WTC11 (cell line): Measurements from ENCODE around the gene CD8A. TPM values are rescaled to one million over a fixed set of nuclear protein-coding genes. Genes with fewer than 3 reads are reported as not detected.

Source experiments
- ATAC-seq: fragments of 200-7000 bp; cut with Tn5 transposase; 2 replicates; pipeline ENCODE4 v1.10.0; 2021; ENCODE audit warnings: mild to moderate bottlenecking, moderate library complexity
- CTCF ChIA-PET: fragments of 300-600 bp; sonication (Branson Sonifier 250); formaldehyde crosslinking; loops from one replicate; lab custom pipeline; 2021; ENCODE audit warnings: antibody characterized with exemption; lab: Charles Lee
- POLR2A ChIA-PET: fragments of 350-600 bp; sonication (Branson Sonifier 250); formaldehyde crosslinking; loops from one replicate; lab custom pipeline; 2021; ENCODE audit warnings: antibody characterized with exemption; lab: Charles Lee
- DNase-seq: peaks from one replicate; pipeline ENCODE4 v3.0.0; 2021; ENCODE audit warnings: low spot score
- H3K27ac Mint-ChIP-seq: 2 replicates; pipeline ENCODE4 v1.8.0; 2021; ENCODE audit warnings: mixed read lengths
- H3K27me3 Mint-ChIP-seq: 2 replicates; pipeline ENCODE4 v1.8.0; 2021; ENCODE audit warnings: low read depth, mild to moderate bottlenecking, moderate library complexity, mixed read lengths
- H3K36me3 Mint-ChIP-seq: 2 replicates; pipeline ENCODE4 v1.8.0; 2021; ENCODE audit warnings: mixed read lengths
- H3K4me1 Mint-ChIP-seq: 2 replicates; pipeline ENCODE4 v1.8.0; 2022; ENCODE audit warnings: mixed read lengths
- H3K4me3 Mint-ChIP-seq: 2 replicates; pipeline ENCODE4 v1.8.0; 2021; ENCODE audit warnings: mild to moderate bottlenecking, moderate library complexity, mixed read lengths
- H3K9me3 Mint-ChIP-seq: 2 replicates; pipeline ENCODE4 v1.8.0; 2021; ENCODE audit warnings: mixed read lengths
- CREB1 ChIP-seq: sonication (generic); formaldehyde crosslinking; IDR thresholded peaks from 2 replicates; pipeline ENCODE4 v1.8.0; 2023; ENCODE audit warnings: mild to moderate bottlenecking, missing genetic modification reagents
- CREM ChIP-seq: sonication (generic); formaldehyde crosslinking; IDR thresholded peaks from 2 replicates; pipeline ENCODE4 v1.8.1; 2022; ENCODE audit warnings: mild to moderate bottlenecking, missing genetic modification reagents, moderate library complexity
- GRHL2 ChIP-seq: fragments of 250-450 bp; sonication (Bioruptor Pico); IDR thresholded peaks from 2 replicates; pipeline ENCODE4 v1.8.0; 2022; ENCODE audit warnings: mild to moderate bottlenecking, moderate library complexity; ENCODE audit not compliant: insufficient replicate concordance, severe bottlenecking
- GTF2I ChIP-seq: fragments of 250-450 bp; sonication (Bioruptor Pico); conservative IDR thresholded peaks from 2 replicates; pipeline ENCODE4 v1.4.0; 2021; ENCODE audit warnings: mild to moderate bottlenecking
- HMGA2 ChIP-seq: fragments of 250-450 bp; sonication (Bioruptor Pico); IDR thresholded peaks from 2 replicates; pipeline ENCODE4 v1.4.0; 2021; ENCODE audit warnings: mild to moderate bottlenecking, moderate library complexity
- HMGXB4 ChIP-seq: sonication (generic); formaldehyde crosslinking; IDR thresholded peaks from 2 replicates; pipeline ENCODE4 v1.8.1; 2023; ENCODE audit warnings: mild to moderate bottlenecking, moderate library complexity, missing genetic modification reagents
- JAZF1 ChIP-seq: fragments of 250-450 bp; sonication (Bioruptor Pico); IDR thresholded peaks from 2 replicates; pipeline ENCODE4 v1.9.0; 2021; ENCODE audit warnings: moderate library complexity, mild to moderate bottlenecking, inconsistent platforms
- NFE2L1 ChIP-seq: sonication (generic); formaldehyde crosslinking; IDR thresholded peaks from 2 replicates; pipeline ENCODE4 v1.8.1; 2023; ENCODE audit warnings: missing genetic modification reagents
- NR1H2 ChIP-seq: sonication (generic); formaldehyde crosslinking; IDR thresholded peaks from 2 replicates; pipeline ENCODE4 v1.9.0; 2021; ENCODE audit warnings: mild to moderate bottlenecking, moderate library complexity, missing genetic modification reagents
- NR3C1 ChIP-seq: sonication (generic); formaldehyde crosslinking; conservative IDR thresholded peaks from 2 replicates; pipeline ENCODE4 v1.8.1; 2023; ENCODE audit warnings: low read depth, mild to moderate bottlenecking, missing genetic modification reagents
- RELA ChIP-seq: sonication (generic); formaldehyde crosslinking; IDR thresholded peaks from 2 replicates; pipeline ENCODE4 v1.8.1; 2022; ENCODE audit warnings: missing genetic modification reagents, mild to moderate bottlenecking, borderline replicate concordance
- SMAD3 ChIP-seq: sonication (generic); formaldehyde crosslinking; IDR thresholded peaks from 2 replicates; pipeline ENCODE4 v1.8.0; 2022; ENCODE audit warnings: missing genetic modification reagents, mild to moderate bottlenecking, borderline replicate concordance
- TEAD1 ChIP-seq: sonication (generic); formaldehyde crosslinking; IDR thresholded peaks from 2 replicates; pipeline ENCODE4 v1.8.0; 2022; ENCODE audit warnings: mild to moderate bottlenecking, missing genetic modification reagents
- ZNF121 ChIP-seq: sonication (generic); formaldehyde crosslinking; IDR thresholded peaks from 2 replicates; pipeline ENCODE4 v1.8.0; 2023; ENCODE audit warnings: missing genetic modification reagents
- ZNF138 ChIP-seq: sonication (generic); formaldehyde crosslinking; conservative IDR thresholded peaks from 2 replicates; pipeline ENCODE4 v1.8.1; 2022; ENCODE audit warnings: mild to moderate bottlenecking, moderate library complexity, missing genetic modification reagents
- ZNF232 ChIP-seq: sonication (generic); formaldehyde crosslinking; IDR thresholded peaks from 2 replicates; pipeline ENCODE4 v1.8.0; 2022; ENCODE audit warnings: mild to moderate bottlenecking, missing genetic modification reagents
- ZNF263 ChIP-seq: sonication (generic); formaldehyde crosslinking; IDR thresholded peaks from 2 replicates; pipeline ENCODE4 v1.8.1; 2022; ENCODE audit warnings: low read depth, mild to moderate bottlenecking, moderate library complexity, missing genetic modification reagents
- ZNF396 ChIP-seq: fragments of 250-450 bp; sonication (Bioruptor Pico); IDR thresholded peaks from 2 replicates; pipeline ENCODE4 v1.8.0; 2021; ENCODE audit warnings: mild to moderate bottlenecking, moderate library complexity, borderline replicate concordance
- total RNA-seq: library from RNA; stranded (reverse); gene quantifications from 3 replicates; pipeline ENCODE4 v1.2.3, GENCODE V29; 2021
- TF ChIP-seq, protein P1 (sequence below): sonication (generic); formaldehyde crosslinking; IDR thresholded peaks from 2 replicates; pipeline ENCODE4 v1.8.1; 2023; ENCODE audit warnings: mild to moderate bottlenecking, missing genetic modification reagents, borderline replicate concordance
- TF ChIP-seq, protein P2 (sequence below): sonication (generic); formaldehyde crosslinking; IDR thresholded peaks from 2 replicates; pipeline ENCODE4 v1.8.1; 2023; ENCODE audit warnings: mild to moderate bottlenecking, missing genetic modification reagents
- TF ChIP-seq, protein P3 (sequence below): fragments of 250-450 bp; sonication (Bioruptor Pico); IDR thresholded peaks from 2 replicates; pipeline ENCODE4 v2.1.2; 2022; ENCODE audit warnings: mild to moderate bottlenecking, moderate library complexity
- TF ChIP-seq, protein P4 (sequence below): fragments of 200-600 bp; IDR thresholded peaks from 2 replicates; pipeline ENCODE4 v1.8.0; 2022; ENCODE audit warnings: antibody characterized with exemption
- TF ChIP-seq, protein P5 (sequence below): fragments of 250-450 bp; sonication (Bioruptor Pico); IDR thresholded peaks from 2 replicates; pipeline ENCODE4 v1.9.0; 2021; ENCODE audit warnings: moderate library complexity, mild to moderate bottlenecking, inconsistent platforms, borderline replicate concordance

CD8A gene
- total RNA-seq, 1 experiment from 2014 or later = 0.44 TPM

DNA sequence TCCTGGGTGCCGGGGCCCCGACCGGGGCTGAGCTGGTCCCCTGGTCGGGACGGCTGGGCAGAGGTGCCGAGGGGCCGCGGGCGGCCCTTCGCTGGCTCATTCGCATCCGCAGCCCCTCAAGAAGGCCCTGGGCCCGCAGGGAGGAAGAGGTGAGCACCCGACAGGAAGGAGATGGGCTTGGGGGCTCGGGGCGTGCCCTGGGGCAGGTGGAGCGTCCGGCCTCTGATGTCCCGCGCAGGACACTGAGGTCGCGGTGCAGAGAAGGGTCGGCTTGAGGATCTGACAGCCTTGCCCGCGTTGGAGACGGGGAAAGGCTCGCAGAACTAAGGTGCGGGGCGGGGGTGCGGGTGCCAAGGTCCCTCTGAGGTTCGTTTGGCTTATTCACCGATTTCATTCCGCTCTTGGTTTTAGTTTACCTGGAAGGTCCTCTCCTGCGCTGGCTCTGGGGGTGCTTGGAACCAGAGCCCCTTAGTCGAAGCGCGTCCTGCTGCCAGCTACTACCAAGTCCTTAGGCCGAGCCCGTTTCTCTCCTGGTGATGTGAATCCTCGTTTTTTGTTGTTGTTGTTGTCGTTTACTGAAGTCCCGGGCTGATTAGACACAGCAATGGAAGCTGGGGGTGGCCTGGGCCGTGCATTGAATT lies 18.9 kb upstream of the CD8A start:
- CTCF ChIA-PET = interaction anchor here (1.0 kb wide), 1 partner anchor 28 kb away, joined by 3 read pairs; no protein-coding TSS in a partner anchor
- Mint-ChIP-seq H3K36me3 (no peaks in the 10 kb centered on the region), H3K4me1 (peaks cover 21% of the 10 kb centered on the region), H3K4me3 (peak overlapping the region; percentile 56), H3K9me3 (no peaks in the 10 kb centered on the region), H3K27ac (no peak overlapping the region), H3K27me3 (peaks cover 50% of the 10 kb centered on the region)
- peak; percentile 24 for DNase-seq
- POLR2A ChIA-PET = no interaction called here
- TF ChIP-seq NFE2L1 (CRISPR knock-in tag) (no peak), GRHL2 (no peak), CREB1 (CRISPR knock-in tag) (no peak), CREM (no peak), RELA (CRISPR knock-in tag) (no peak), SMAD3 (CRISPR knock-in tag) (no peak), NR3C1 (no peak), ZNF138 (CRISPR knock-in tag) (no peak), HMGA2 (CRISPR knock-in tag) (no peak), JAZF1 (CRISPR knock-in tag) (no peak), ZNF121 (CRISPR knock-in tag) (no peak), ZNF396 (CRISPR knock-in tag) (no peak)
- TF ChIP-seq, protein P1, sequence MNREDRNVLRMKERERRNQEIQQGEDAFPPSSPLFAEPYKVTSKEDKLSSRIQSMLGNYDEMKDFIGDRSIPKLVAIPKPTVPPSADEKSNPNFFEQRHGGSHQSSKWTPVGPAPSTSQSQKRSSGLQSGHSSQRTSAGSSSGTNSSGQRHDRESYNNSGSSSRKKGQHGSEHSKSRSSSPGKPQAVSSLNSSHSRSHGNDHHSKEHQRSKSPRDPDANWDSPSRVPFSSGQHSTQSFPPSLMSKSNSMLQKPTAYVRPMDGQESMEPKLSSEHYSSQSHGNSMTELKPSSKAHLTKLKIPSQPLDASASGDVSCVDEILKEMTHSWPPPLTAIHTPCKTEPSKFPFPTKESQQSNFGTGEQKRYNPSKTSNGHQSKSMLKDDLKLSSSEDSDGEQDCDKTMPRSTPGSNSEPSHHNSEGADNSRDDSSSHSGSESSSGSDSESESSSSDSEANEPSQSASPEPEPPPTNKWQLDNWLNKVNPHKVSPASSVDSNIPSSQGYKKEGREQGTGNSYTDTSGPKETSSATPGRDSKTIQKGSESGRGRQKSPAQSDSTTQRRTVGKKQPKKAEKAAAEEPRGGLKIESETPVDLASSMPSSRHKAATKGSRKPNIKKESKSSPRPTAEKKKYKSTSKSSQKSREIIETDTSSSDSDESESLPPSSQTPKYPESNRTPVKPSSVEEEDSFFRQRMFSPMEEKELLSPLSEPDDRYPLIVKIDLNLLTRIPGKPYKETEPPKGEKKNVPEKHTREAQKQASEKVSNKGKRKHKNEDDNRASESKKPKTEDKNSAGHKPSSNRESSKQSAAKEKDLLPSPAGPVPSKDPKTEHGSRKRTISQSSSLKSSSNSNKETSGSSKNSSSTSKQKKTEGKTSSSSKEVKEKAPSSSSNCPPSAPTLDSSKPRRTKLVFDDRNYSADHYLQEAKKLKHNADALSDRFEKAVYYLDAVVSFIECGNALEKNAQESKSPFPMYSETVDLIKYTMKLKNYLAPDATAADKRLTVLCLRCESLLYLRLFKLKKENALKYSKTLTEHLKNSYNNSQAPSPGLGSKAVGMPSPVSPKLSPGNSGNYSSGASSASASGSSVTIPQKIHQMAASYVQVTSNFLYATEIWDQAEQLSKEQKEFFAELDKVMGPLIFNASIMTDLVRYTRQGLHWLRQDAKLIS (CRISPR knock-in tag) = no peak
- no peak for ATAC-seq

- Mint-ChIP-seq H3K36me3 (no peaks in the 10 kb centered on the region), H3K27ac (no peak overlapping the region), H3K9me3 (no peaks in the 10 kb centered on the region), H3K4me3 (peak overlapping the region; percentile 86), H3K27me3 (peaks cover 50% of the 10 kb centered on the region), H3K4me1 (peaks cover 21% of the 10 kb centered on the region)
- DNase-seq (peak; percentile 96), ATAC-seq (peak; percentile 83)
- ChIA-PET POLR2A (no interaction called here), CTCF (interaction anchor here (0.6 to 1.5 kb wide), 5 partner anchors 17 to 1488 kb away, joined by 3 to 5 read pairs (median 3); no protein-coding TSS in a partner anchor)
- TF ChIP-seq GRHL2 = no peak
- TF ChIP-seq, protein P2, sequence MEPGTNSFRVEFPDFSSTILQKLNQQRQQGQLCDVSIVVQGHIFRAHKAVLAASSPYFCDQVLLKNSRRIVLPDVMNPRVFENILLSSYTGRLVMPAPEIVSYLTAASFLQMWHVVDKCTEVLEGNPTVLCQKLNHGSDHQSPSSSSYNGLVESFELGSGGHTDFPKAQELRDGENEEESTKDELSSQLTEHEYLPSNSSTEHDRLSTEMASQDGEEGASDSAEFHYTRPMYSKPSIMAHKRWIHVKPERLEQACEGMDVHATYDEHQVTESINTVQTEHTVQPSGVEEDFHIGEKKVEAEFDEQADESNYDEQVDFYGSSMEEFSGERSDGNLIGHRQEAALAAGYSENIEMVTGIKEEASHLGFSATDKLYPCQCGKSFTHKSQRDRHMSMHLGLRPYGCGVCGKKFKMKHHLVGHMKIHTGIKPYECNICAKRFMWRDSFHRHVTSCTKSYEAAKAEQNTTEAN = peak; percentile 73
- TF ChIP-seq, protein P3, sequence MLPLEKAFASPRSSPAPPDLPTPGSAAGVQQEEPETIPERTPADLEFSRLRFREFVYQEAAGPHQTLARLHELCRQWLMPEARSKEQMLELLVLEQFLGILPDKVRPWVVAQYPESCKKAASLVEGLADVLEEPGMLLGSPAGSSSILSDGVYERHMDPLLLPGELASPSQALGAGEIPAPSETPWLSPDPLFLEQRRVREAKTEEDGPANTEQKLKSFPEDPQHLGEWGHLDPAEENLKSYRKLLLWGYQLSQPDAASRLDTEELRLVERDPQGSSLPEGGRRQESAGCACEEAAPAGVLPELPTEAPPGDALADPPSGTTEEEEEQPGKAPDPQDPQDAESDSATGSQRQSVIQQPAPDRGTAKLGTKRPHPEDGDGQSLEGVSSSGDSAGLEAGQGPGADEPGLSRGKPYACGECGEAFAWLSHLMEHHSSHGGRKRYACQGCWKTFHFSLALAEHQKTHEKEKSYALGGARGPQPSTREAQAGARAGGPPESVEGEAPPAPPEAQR = no peak
- TF ChIP-seq, protein P4, sequence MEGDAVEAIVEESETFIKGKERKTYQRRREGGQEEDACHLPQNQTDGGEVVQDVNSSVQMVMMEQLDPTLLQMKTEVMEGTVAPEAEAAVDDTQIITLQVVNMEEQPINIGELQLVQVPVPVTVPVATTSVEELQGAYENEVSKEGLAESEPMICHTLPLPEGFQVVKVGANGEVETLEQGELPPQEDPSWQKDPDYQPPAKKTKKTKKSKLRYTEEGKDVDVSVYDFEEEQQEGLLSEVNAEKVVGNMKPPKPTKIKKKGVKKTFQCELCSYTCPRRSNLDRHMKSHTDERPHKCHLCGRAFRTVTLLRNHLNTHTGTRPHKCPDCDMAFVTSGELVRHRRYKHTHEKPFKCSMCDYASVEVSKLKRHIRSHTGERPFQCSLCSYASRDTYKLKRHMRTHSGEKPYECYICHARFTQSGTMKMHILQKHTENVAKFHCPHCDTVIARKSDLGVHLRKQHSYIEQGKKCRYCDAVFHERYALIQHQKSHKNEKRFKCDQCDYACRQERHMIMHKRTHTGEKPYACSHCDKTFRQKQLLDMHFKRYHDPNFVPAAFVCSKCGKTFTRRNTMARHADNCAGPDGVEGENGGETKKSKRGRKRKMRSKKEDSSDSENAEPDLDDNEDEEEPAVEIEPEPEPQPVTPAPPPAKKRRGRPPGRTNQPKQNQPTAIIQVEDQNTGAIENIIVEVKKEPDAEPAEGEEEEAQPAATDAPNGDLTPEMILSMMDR = peak; percentile 86
- TF ChIP-seq ZNF232 (CRISPR knock-in tag) = peak; percentile 86
- TF ChIP-seq GTF2I (CRISPR knock-in tag) = no peak
- no peak for TF ChIP-seq ZNF263 (CRISPR knock-in tag)
- TF ChIP-seq NR1H2 (CRISPR knock-in tag) = no peak
- peak; percentile 33; the same call in 1 of the 2 replicates for TF ChIP-seq HMGXB4
- TF ChIP-seq RELA (CRISPR knock-in tag) = 0 out of 2 replicates have a peak, but pooled peaks have one; percentile 49
- TF ChIP-seq, protein P5, sequence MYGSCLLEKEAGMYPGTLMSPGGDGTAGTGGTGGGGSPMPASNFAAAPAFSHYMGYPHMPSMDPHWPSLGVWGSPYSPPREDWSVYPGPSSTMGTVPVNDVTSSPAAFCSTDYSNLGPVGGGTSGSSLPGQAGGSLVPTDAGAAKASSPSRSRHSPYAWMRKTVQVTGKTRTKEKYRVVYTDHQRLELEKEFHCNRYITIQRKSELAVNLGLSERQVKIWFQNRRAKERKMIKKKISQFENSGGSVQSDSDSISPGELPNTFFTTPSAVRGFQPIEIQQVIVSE (CRISPR knock-in tag) = no peak
- TF ChIP-seq TEAD1 (CRISPR knock-in tag) = 0 out of 2 replicates have a peak, but pooled peaks have one; percentile 29
Measured at GRCh38 chr2:86808315-86809161, 17.8 kb upstream of the CD8A start.
